GM13977 (cell line): ENCODE measurements around the gene VWA3B.

Source experiments
- DNase-seq: peaks from one replicate; pipeline ENCODE4 v3.0.0; 2012; ENCODE audit warnings: low spot score
- in situ Hi-C: fragments of 300-500 bp; cut with MboI; formaldehyde crosslinking; loops from one replicate; pipeline ENCODE4 v1.12.0; 2022; ENCODE audit warnings: low sequenced_read_pairs, low pct_unique_long_range_greater_than_20kb, mixed read lengths, inconsistent platforms; ENCODE audit not compliant: unreplicated experiment
- TF ChIP-seq, protein P1 (sequence below): IDR thresholded peaks from 2 replicates; pipeline ENCODE4 v1.5.1; 2012; ENCODE audit warnings: mild to moderate bottlenecking, control low read depth; ENCODE audit not compliant: insufficient read depth; ENCODE audit errors: extremely low read depth, missing control alignments

VWA3B gene

DNA sequence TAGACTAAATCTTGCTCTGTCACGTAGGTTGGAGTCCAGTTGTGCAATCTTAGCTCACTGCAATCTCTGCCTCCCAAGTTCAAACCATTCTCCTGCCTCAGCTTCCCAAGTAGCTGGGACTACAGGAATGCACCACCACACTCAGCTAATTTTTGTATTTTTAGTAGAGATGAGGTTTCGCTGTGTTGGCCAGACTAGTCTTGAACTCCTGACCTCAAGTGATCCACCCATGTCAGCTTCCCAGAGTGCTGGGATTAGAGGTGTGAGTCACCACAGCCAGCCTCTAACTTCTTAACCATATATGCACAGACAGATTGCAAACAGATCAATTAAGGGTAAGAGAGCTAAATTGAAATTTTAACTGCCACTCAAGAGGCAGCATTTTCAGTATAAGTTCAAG lies 237.2 kb downstream of the VWA3B start:
- TF ChIP-seq, protein P1, sequence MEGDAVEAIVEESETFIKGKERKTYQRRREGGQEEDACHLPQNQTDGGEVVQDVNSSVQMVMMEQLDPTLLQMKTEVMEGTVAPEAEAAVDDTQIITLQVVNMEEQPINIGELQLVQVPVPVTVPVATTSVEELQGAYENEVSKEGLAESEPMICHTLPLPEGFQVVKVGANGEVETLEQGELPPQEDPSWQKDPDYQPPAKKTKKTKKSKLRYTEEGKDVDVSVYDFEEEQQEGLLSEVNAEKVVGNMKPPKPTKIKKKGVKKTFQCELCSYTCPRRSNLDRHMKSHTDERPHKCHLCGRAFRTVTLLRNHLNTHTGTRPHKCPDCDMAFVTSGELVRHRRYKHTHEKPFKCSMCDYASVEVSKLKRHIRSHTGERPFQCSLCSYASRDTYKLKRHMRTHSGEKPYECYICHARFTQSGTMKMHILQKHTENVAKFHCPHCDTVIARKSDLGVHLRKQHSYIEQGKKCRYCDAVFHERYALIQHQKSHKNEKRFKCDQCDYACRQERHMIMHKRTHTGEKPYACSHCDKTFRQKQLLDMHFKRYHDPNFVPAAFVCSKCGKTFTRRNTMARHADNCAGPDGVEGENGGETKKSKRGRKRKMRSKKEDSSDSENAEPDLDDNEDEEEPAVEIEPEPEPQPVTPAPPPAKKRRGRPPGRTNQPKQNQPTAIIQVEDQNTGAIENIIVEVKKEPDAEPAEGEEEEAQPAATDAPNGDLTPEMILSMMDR, result no peak
- in situ Hi-C loops, result no loop called here
- DNase-seq, result no peak

DNA sequence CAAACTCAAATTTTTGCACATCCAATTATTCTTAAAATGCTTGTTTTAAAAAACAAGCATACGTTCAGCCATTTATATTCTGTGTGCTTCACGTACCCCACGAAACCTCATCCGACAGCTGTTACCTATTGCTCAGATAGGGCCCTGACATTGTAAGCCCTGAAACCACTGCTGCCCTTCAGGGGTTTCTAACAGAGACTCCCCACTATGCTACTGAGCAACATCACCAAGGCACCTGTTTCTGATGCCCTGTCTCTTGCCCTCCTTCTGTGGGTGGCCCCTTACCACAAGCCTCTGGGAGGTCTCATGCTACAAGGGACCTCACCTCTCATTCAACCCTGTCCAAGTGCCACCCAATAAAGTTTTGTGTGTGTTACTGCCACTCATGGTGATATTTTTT lies 240.8 kb downstream of the VWA3B start:
- TF ChIP-seq, protein P1, result no peak
- no peak for DNase-seq
- in situ Hi-C loops, result no loop called here

DNA sequence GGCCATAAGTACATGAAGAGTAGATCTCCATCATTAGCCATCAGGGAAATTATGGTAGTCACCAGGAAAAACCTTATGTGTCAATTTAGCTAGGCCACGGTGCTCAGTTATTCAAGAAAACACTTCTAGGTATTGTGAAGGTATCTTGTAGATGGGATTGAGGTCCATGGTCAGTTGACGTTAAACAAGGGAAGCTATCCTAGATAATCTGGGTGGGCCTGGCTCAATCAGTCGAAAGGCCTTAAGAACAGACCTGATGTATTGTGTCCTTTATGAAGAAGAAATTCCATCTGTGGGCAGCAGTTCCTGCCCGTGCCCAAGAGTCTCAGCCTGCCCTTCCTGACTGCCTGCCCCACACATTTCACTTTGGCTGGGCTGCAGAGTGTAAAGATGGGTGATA lies 242.6 kb downstream of the VWA3B start:
- TF ChIP-seq, protein P1, result no peak

DNA sequence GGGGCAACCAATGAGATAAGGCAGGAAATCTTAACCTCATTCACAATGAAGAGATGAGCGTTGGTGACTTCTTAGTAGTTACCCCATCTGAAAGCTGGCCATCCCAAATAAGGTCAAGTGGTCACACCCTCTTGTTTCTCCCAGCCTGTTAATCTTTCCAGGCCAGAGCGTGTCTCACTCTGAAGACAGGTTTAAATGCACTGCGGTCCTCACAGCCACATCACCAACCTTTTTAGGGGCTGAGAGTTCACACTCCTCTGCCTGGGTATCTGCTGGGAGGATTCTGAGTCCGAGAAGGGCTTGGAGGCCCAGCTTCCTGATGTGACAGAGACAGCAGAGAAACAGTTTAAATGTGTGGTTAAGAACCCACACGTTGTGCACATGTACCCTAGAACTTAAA lies 246.0 kb downstream of the VWA3B start:
- no peak for DNase-seq
- TF ChIP-seq, protein P1, result no peak
- in situ Hi-C loops, result no loop called here

More for the DNA sequence above, 242.6 kb downstream of the VWA3B start:
- no peak for DNase-seq
- in situ Hi-C loops, result no loop called here

DNA sequence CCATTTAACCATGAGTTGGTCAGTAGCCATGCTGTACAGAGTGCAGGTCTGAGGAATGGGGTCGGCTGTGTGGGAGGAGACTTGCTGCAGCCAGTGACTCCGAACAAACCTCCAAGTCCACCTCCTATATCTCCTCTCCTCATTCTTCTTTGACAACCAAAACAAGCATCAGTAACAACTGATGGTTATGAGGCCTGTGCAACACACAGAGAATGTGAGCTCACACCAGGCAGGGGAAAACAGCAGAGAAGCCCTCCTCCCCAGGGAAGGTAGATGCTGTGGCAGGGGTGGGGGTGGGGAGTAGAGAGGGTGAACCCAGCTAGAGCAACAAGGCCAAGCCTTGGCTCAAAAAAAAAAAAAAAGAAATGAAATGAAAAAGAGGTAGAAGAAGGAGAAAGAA lies 247.0 kb downstream of the VWA3B start:
- no peak for DNase-seq
- in situ Hi-C loops, result no loop called here
- TF ChIP-seq, protein P1, result no peak

DNA sequence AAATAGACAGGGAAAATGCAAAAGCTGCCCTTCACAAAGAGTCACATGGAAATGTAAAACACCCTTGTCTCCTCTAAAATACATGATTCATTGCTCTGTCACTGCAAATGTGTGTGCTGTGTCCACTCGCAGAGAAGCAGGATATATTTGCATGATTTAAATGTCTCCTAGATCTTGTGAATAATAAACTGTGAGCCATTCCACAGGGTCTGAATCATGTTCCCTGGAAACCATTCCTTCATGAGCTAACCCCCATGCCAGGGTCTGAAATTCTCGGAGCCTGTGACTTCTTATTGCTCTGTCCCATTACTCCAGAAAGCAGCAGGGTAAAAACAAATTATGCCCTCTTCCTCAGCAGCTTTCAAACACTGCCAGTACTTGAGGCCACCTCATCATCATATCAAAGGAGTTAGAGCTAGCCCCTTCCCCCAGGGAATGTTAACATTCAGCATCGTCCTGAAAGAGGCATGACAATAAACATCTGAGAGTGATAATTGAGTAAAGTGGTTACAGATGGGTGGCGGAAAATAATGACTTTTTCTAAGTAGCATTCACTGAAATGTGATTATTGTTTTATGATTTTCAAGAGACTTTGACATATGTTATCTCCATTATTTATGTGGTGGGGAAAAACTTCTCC lies 247.6 kb downstream of the VWA3B start:
- TF ChIP-seq, protein P1, result no peak
- in situ Hi-C loops, result no loop called here
- DNase-seq, result no peak
